H9 (cell line): ENCODE data around the gene SNTG2. TPM values are rescaled to one million over a fixed set of nuclear protein-coding genes. Genes with fewer than 3 reads are reported as not detected.

Source experiments
- DNase-seq: peaks from one replicate; pipeline ENCODE4 v3.0.0-alpha.2; 2017
- H2AFZ ChIP-seq: one replicate; pipeline ENCODE4 v1.6.1; 2013; ENCODE audit warnings: mild to moderate bottlenecking, low read length, control low read depth, moderate library complexity
- H2AK5ac ChIP-seq: 2 replicates; pipeline ENCODE4 v1.6.1; 2013; ENCODE audit warnings: low read length, control low read depth, mixed read lengths; ENCODE audit not compliant: insufficient read length
- H2BK120ac ChIP-seq: one replicate; pipeline ENCODE4 v1.6.1; 2013; ENCODE audit warnings: low read depth, mild to moderate bottlenecking, low read length, control low read depth, inconsistent platforms; ENCODE audit not compliant: poor library complexity, severe bottlenecking
- H2BK12ac ChIP-seq: 2 replicates; pipeline ENCODE4 v1.6.1; 2013; ENCODE audit warnings: low read length, control low read depth, mixed read lengths, low read depth; ENCODE audit not compliant: insufficient read length
- H2BK15ac ChIP-seq: 2 replicates; pipeline ENCODE4 v1.6.1; 2013; ENCODE audit warnings: low read depth, low read length, control low read depth
- H2BK20ac ChIP-seq: one replicate; pipeline ENCODE4 v1.6.1; 2013; ENCODE audit warnings: low read depth, mild to moderate bottlenecking, low read length, control low read depth, inconsistent platforms; ENCODE audit not compliant: poor library complexity, severe bottlenecking
- H2BK5ac ChIP-seq: 2 replicates; pipeline ENCODE4 v1.6.1; 2013; ENCODE audit warnings: low read length, control low read depth, mixed read lengths; ENCODE audit not compliant: insufficient read length
- H3K14ac ChIP-seq: 2 replicates; pipeline ENCODE4 v1.6.1; 2013; ENCODE audit warnings: low read length, control low read depth; ENCODE audit not compliant: insufficient read depth
- H3K18ac ChIP-seq: 2 replicates; pipeline ENCODE4 v1.6.1; 2013; ENCODE audit warnings: low read depth, mild to moderate bottlenecking, mixed read lengths, low read length, control low read depth; ENCODE audit not compliant: insufficient read length
- H3K23ac ChIP-seq: 2 replicates; pipeline ENCODE4 v1.6.1; 2013; ENCODE audit warnings: low read length, control low read depth, mixed read lengths, low read depth; ENCODE audit not compliant: insufficient read length
- H3K23me2 ChIP-seq: 2 replicates; pipeline ENCODE4 v1.6.1; 2013; ENCODE audit warnings: low read depth, mild to moderate bottlenecking, mixed read lengths, low read length, control low read depth; ENCODE audit not compliant: insufficient read length, poor library complexity, severe bottlenecking
- H3K27ac ChIP-seq: 2 replicates; pipeline ENCODE4 v1.5.1; 2013; ENCODE audit warnings: low read length, control low read depth, mixed read lengths, low read depth; ENCODE audit not compliant: insufficient read length
- H3K27me3 ChIP-seq: 2 replicates; pipeline ENCODE4 v1.6.1; 2013; ENCODE audit warnings: low read length, control low read depth, inconsistent platforms; ENCODE audit not compliant: insufficient read depth
- H3K4ac ChIP-seq: 2 replicates; pipeline ENCODE4 v1.6.1; 2013; ENCODE audit warnings: low read depth, mild to moderate bottlenecking, control low read depth, inconsistent platforms, low read length, moderate library complexity
- H3K4me1 ChIP-seq: 2 replicates; pipeline ENCODE4 v1.6.1; 2013; ENCODE audit warnings: low read length, control low read depth, inconsistent platforms; ENCODE audit not compliant: insufficient read depth
- H3K4me2 ChIP-seq: 2 replicates; pipeline ENCODE4 v1.6.1; 2013; ENCODE audit warnings: low read length, control low read depth, mixed read lengths; ENCODE audit not compliant: insufficient read length, insufficient read depth
- H3K56ac ChIP-seq: 2 replicates; pipeline ENCODE4 v1.6.1; 2013; ENCODE audit warnings: low read depth, mild to moderate bottlenecking, mixed read lengths, low read length, control low read depth; ENCODE audit not compliant: insufficient read length
- H3K79me1 ChIP-seq: 2 replicates; pipeline ENCODE4 v1.6.1; 2013; ENCODE audit warnings: low read depth, mild to moderate bottlenecking, moderate library complexity, low read length, control low read depth, inconsistent platforms; ENCODE audit not compliant: insufficient read depth, poor library complexity, severe bottlenecking
- H3K79me2 ChIP-seq: 2 replicates; pipeline ENCODE4 v1.6.1; 2013; ENCODE audit warnings: low read length, control low read depth, inconsistent platforms; ENCODE audit not compliant: insufficient read depth
- H3K9ac ChIP-seq: 2 replicates; pipeline ENCODE4 v1.6.1; 2013; ENCODE audit warnings: low read length, control low read depth, mixed read lengths; ENCODE audit not compliant: insufficient read length; ENCODE audit errors: extremely low read depth
- H3K9me3 ChIP-seq: one replicate; pipeline ENCODE4 v1.6.1; 2013; ENCODE audit warnings: low read depth, low read length, inconsistent platforms; ENCODE audit not compliant: control insufficient read depth
- H3T11ph ChIP-seq: one replicate; pipeline ENCODE4 v1.6.1; 2013; ENCODE audit warnings: mild to moderate bottlenecking, low read length, control low read depth, inconsistent platforms
- H4K20me1 ChIP-seq: one replicate; pipeline ENCODE4 v1.6.1; 2013; ENCODE audit not compliant: control insufficient read depth, insufficient read length, insufficient read depth
- H4K5ac ChIP-seq: 2 replicates; pipeline ENCODE4 v1.6.1; 2013; ENCODE audit warnings: low read depth, mild to moderate bottlenecking, mixed read lengths, low read length, control low read depth; ENCODE audit not compliant: insufficient read length
- H4K8ac ChIP-seq: replicated peaks from 2 replicates; pipeline ENCODE4 v1.6.1; 2013; ENCODE audit warnings: low read length, control low read depth, mixed read lengths, low read depth; ENCODE audit not compliant: insufficient read length
- H4K91ac ChIP-seq: 2 replicates; pipeline ENCODE4 v1.6.1; 2013; ENCODE audit warnings: low read depth, mild to moderate bottlenecking, moderate library complexity, mixed read lengths, low read length, control low read depth; ENCODE audit not compliant: insufficient read length
- H3K27ac Mint-ChIP-seq, 3 experiments: 2 replicates in 2 of 3; 3 replicates in 1 of 3; pipeline ENCODE4 v1.8.0; 2020 to 2021; ENCODE audit warnings: mixed read lengths in 3 of 3, mild to moderate bottlenecking in 1 of 3, moderate library complexity in 1 of 3
- H3K27me3 Mint-ChIP-seq: 2 replicates; pipeline ENCODE4 v1.8.0; 2021; ENCODE audit warnings: low read depth, mild to moderate bottlenecking, moderate library complexity, mixed read lengths
- H3K36me3 Mint-ChIP-seq, 3 experiments: 2 replicates in 2 of 3; 3 replicates in 1 of 3; pipeline ENCODE4 v1.8.0; 2020 to 2021; ENCODE audit warnings: low read depth in 3 of 3, mixed read lengths in 3 of 3; ENCODE audit not compliant: insufficient read depth in 1 of 3
- H3K4me1 Mint-ChIP-seq, 2 experiments: 2 replicates each; pipeline ENCODE4 v1.8.0; 2020; ENCODE audit warnings: mixed read lengths in 2 of 2
- H3K4me3 Mint-ChIP-seq, 2 experiments: 2 replicates in 1 of 2; 3 replicates in 1 of 2; pipeline ENCODE4 v1.8.0; 2020 to 2021; ENCODE audit warnings: mild to moderate bottlenecking in 2 of 2, mixed read lengths in 2 of 2, moderate library complexity in 1 of 2
- H3K9me3 Mint-ChIP-seq, 2 experiments: 2 replicates in 1 of 2; 3 replicates in 1 of 2; pipeline ENCODE4 v1.8.0; 2020; ENCODE audit warnings: mild to moderate bottlenecking in 2 of 2, mixed read lengths in 2 of 2, moderate library complexity in 1 of 2
- CTCF ChIP-seq: fragments of 200-600 bp; sonication (generic); conservative IDR thresholded peaks from 3 replicates; pipeline ENCODE4 v1.8.0; 2021; ENCODE audit warnings: antibody characterized with exemption, mild to moderate bottlenecking
- WGBS: extraction: QIAGEN DNeasy Blood & Tissue Kit; methylation state at CpG from one replicate; pipeline ENCODE4 v1.1.7; 2013; ENCODE audit warnings: missing lambda C conversion rate, low lambda C conversion rate, mixed read lengths; ENCODE audit not compliant: insufficient read length; ENCODE audit errors: extremely low coverage; 5-methylcytosine and 5-hydroxymethylcytosine counted together
- total RNA-seq: library from RNA; stranded (reverse); gene quantifications from 2 replicates; pipeline ENCODE4 v1.2.1, GENCODE V29; 2021

SNTG2 gene
- total RNA-seq, 1 experiment from 2014 or later, result 13.2 TPM

DNA sequence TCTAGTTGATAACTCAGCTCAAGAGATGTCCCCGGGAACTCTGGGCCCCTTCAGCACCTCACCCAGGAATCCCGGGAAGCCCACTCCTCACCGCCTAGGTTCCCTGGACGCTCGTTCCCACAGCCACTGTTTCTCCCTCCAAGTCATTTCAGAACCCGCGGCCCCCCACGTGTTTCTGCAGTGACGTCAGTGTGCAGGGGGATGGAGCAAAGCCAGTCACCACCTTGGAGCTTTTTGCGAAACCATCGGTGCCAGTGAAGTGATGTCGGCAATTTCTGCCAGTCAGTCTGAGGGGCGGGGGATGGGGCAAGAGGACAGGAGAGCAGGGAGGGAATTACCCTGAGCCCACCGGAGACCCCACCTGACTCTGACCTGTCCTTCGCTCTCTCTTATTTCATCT, 119.2 kb downstream of the SNTG2 start:
- Histone ChIP-seq H2BK5ac (no peak overlapping the region), H2AK5ac (no peak overlapping the region), H3K18ac (no peak overlapping the region), H3K4me1 (no peaks in the 10 kb centered on the region), H4K20me1 (no peaks in the 10 kb centered on the region), H3K9ac (no peak overlapping the region), H2BK15ac (no peak overlapping the region), H4K8ac (no peak overlapping the region), H3K79me2 (no peaks in the 10 kb centered on the region), H3K14ac (no peak overlapping the region), H2BK120ac (no peak overlapping the region), H2BK20ac (no peak overlapping the region), H2AFZ (no peak overlapping the region), H3K27ac (no peak overlapping the region), H4K5ac (no peak overlapping the region), H3K27me3 (no peaks in the 10 kb centered on the region), H3K56ac (no peak overlapping the region), H3K79me1 (peaks cover 2% of the 10 kb centered on the region), H3K23me2 (no peaks in the 10 kb centered on the region), H4K91ac (no peak overlapping the region), H3K23ac (no peak overlapping the region), H3T11ph (no peak overlapping the region), H3K9me3 (no peaks in the 10 kb centered on the region), H3K4me2 (no peak overlapping the region), H2BK12ac (no peak overlapping the region), H3K4ac (no peak overlapping the region)
- no peak overlapping the region for H3K4me3 Mint-ChIP-seq
- no peak for DNase-seq
- H3K4me1 Mint-ChIP-seq, result peaks cover 2 to 6% of the 10 kb centered on the region in 2 experiments; a peak in 3 of 4 replicates
- peaks cover 3% of the 10 kb centered on the region; the same call in 1 of the 2 replicates for H3K27me3 Mint-ChIP-seq
- TF ChIP-seq CTCF, result no peak
- no peak overlapping the region; a peak in 1 of 7 replicates for H3K27ac Mint-ChIP-seq
- H3K36me3 Mint-ChIP-seq, result peaks cover 4 to 25% (median 17%) of the 10 kb centered on the region in 3 experiments; a peak in 6 of 7 replicates
- peaks cover 5 to 6% of the 10 kb centered on the region in 2 experiments; a peak in 3 of 5 replicates for H3K9me3 Mint-ChIP-seq
- no CpG with 5 or more reads among the region's 15 CpGs for WGBS
